Stomach (tissue), 9 donors: ENCODE measurements around the gene SLC35E1. TPM values are rescaled to one million over a fixed set of nuclear protein-coding genes. Genes with fewer than 3 reads are reported as not detected.
"Not testable (repeated sequence)": the region's sequence is repeated elsewhere in the genome, so short reads cannot be mapped to it uniquely, and the experiment has no call there.

Experiments used
- DNase-seq, 2 donors: peaks; one replicate each; pipeline versions ENCODE4 v3.0.0 to v3.0.0-alpha.2; 2013 to 2019
- H3K27ac ChIP-seq, 5 donors: fragments of 200-600 bp in 4 of 5; sonication (generic) in 4 of 5; one replicate each; pipeline ENCODE4 v1.5.1; 2013 to 2019; ENCODE audit warnings: mild to moderate bottlenecking in 1 of 5, moderate library complexity in 1 of 5
- H3K27me3 ChIP-seq, 3 donors: fragments of 200-600 bp; sonication (generic); one replicate each; pipeline ENCODE4 v1.5.1; 2017 to 2019; ENCODE audit warnings: mixed run types in 1 of 3
- H3K36me3 ChIP-seq, 4 donors: fragments of 200-600 bp; sonication (generic); 1 replicate in 3 of 4; 2 replicates in 1 of 4; pipeline ENCODE4 v1.5.1; 2016 to 2019
- H3K4me1 ChIP-seq, 4 donors: fragments of 200-600 bp; sonication (generic); one replicate each; pipeline ENCODE4 v1.5.1; 2016 to 2019
- H3K4me3 ChIP-seq, 4 donors: fragments of 200-600 bp; sonication (generic) in 3 of 4; one replicate each; pipeline ENCODE4 v1.5.1; 2016 to 2019; ENCODE audit warnings: mild to moderate bottlenecking in 1 of 4
- H3K9me3 ChIP-seq, 4 donors: fragments of 200-600 bp; sonication (generic); one replicate each; pipeline ENCODE4 v1.5.1; 2016 to 2019
- CTCF ChIP-seq, 7 experiments: fragments of 450-650 bp in 4 of 7; fragments of 200-600 bp in 3 of 7; sonication (generic) in 3 of 7; IDR thresholded peaks; one replicate each; pipeline ENCODE4 v1.5.1; 2016 to 2019; ENCODE audit warnings: antibody characterized with exemption in 7 of 7, control low read depth in 2 of 7, mild to moderate bottlenecking in 1 of 7
- EP300 ChIP-seq: sonication (generic); formaldehyde crosslinking; IDR thresholded peaks from one replicate; pipeline ENCODE4 v1.6.1; 2017; ENCODE audit warnings: antibody characterized with exemption
- POLR2A ChIP-seq, 4 donors: fragments of 450-650 bp; IDR thresholded peaks; one replicate each; pipeline ENCODE4 v1.6.1; 2016; ENCODE audit warnings: antibody characterized with exemption in 4 of 4, control low read depth in 2 of 4, mild to moderate bottlenecking in 1 of 4, moderate library complexity in 1 of 4
- POLR2AphosphoS5 ChIP-seq, 3 donors: sonication (generic); formaldehyde crosslinking; IDR thresholded peaks; one replicate each; pipeline ENCODE4 v1.6.1; 2016; ENCODE audit warnings: antibody characterized with exemption in 3 of 3
- WGBS, 5 donors: extraction: QIAGEN DNeasy Blood & Tissue Kit in 3 of 5; methylation state at CpG; one replicate each; pipeline versions ENCODE4 v1.1.5 to v1.1.7; 2013 to 2018; 5-methylcytosine and 5-hydroxymethylcytosine counted together
- intact Hi-C: fragments of 100-400 bp; cut with DNase I; formaldehyde crosslinking; loops from one replicate; pipeline ENCODE4 v1.15.1; 2023; ENCODE audit warnings: low total_unique reads
- polyA plus RNA-seq, 3 donors: library from polyadenylated mRNA; stranded (reverse); fragments of 200-250 nt; gene quantifications; one replicate each; pipeline ENCODE4 v1.2.3, GENCODE V29; 2013
- small RNA-seq, 4 donors: library from RNA; depleted of rRNA; stranded (forward); fragments of <200 nt; gene quantifications; one replicate each; pipeline ENCODE3, GENCODE V24; 2016
- total RNA-seq, 5 donors: library from RNA; depleted of rRNA; stranded (reverse); fragments of >200 nt; gene quantifications; one replicate each; pipeline versions ENCODE4 v1.1.0 to v1.2.3, GENCODE V29; 2014 to 2016
- donor health status: healthy with polysubstance abuse.
- donor health status: Bipolar disorder and iron deficiency.
- donor health status: healthy.

SLC35E1 gene
- total and polyA plus RNA-seq, 8 donors: 16.2 to 63.7 (median 27.7) TPM

GRCh38 chr19:16509141-16510061 lies 62.8 kb downstream of the SLC35E1 start:
- no peak for TF ChIP-seq EP300
- TF ChIP-seq POLR2AphosphoS5 (IDR thresholded peaks at IDR 0.05): no peak
- no peak for TF ChIP-seq POLR2A (IDR thresholded peaks at IDR 0.05)
- no peak for TF ChIP-seq CTCF (IDR thresholded peaks at IDR 0.05)
- Histone ChIP-seq H3K36me3 (peaks cover 32 to 95% (median 88%) of the 10 kb centered on the region in 4 donors), H3K4me3 (no peak overlapping the region), H3K27me3 (no peaks in the 10 kb centered on the region), H3K27ac (peak overlapping the region in 1 of 5 donors; percentile 41), H3K9me3 (no peaks in the 10 kb centered on the region), H3K4me1 (no peaks in the 10 kb centered on the region)
- intact Hi-C loops: no loop called here
- DNase-seq: peak in 1 of 2 donors; percentile 43
- 88 to 93% (median 90%) methylated on average over 28 of the region's 28 CpGs for WGBS, 5 donors

GRCh38 chr19:16508546-16508945 lies 63.7 kb downstream of the SLC35E1 start:
- 92 to 98% (median 96%) methylated on average over 5 of the region's 5 CpGs for WGBS, 5 donors
- H3K4me1 ChIP-seq: no peaks in the 10 kb centered on the region
- no peak overlapping the region for H3K4me3 ChIP-seq
- peaks cover 33 to 95% (median 88%) of the 10 kb centered on the region in 4 donors for H3K36me3 ChIP-seq
- intact Hi-C loops: no loop called here
- no peaks in the 10 kb centered on the region for H3K27me3 ChIP-seq
- H3K9me3 ChIP-seq: no peaks in the 10 kb centered on the region
- H3K27ac ChIP-seq: no peak overlapping the region
- TF ChIP-seq POLR2A (IDR thresholded peaks at IDR 0.05) (no peak), CTCF (IDR thresholded peaks at IDR 0.05) (no peak), EP300 (no peak), POLR2AphosphoS5 (IDR thresholded peaks at IDR 0.05) (no peak)
- no peak for DNase-seq

GRCh38 chr19:16506961-16507360 lies 65.3 kb downstream of the SLC35E1 start:
- intact Hi-C loops: no loop called here

GRCh38 chr19:16506161-16506560 lies 66.1 kb downstream of the SLC35E1 start:
- peaks cover 21 to 95% (median 86%) of the 10 kb centered on the region in 4 donors for H3K36me3 ChIP-seq
- 91 to 95% (median 92%) methylated on average over 10 to 11 of the region's 11 CpGs for WGBS, 5 donors
- H3K27me3 ChIP-seq, DNase-seq, H3K27ac ChIP-seq, H3K9me3 ChIP-seq, H3K4me3 ChIP-seq, intact Hi-C loops, H3K4me1 ChIP-seq: not testable (repeated sequence)

More at GRCh38 chr19:16506961-16507360, 65.3 kb downstream of the SLC35E1 start:
- Histone ChIP-seq H3K36me3 (peaks cover 21 to 95% (median 85%) of the 10 kb centered on the region in 4 donors), H3K27ac (no peak overlapping the region), H3K4me3 (no peak overlapping the region), H3K27me3 (no peaks in the 10 kb centered on the region), H3K4me1 (no peaks in the 10 kb centered on the region), H3K9me3 (no peaks in the 10 kb centered on the region)
- WGBS, 5 donors: 84 to 95% (median 91%) methylated on average over 6 of the region's 6 CpGs
- TF ChIP-seq POLR2AphosphoS5 (IDR thresholded peaks at IDR 0.05) (no peak), POLR2A (IDR thresholded peaks at IDR 0.05) (no peak)
- no peak for DNase-seq

GRCh38 chr19:16504271-16504670 lies 67.9 kb downstream of the SLC35E1 start:
- Histone ChIP-seq H3K36me3 (peaks cover 14 to 85% (median 75%) of the 10 kb centered on the region in 4 donors), H3K4me3 (no peak overlapping the region), H3K4me1 (peaks cover 0 to 6% (median 0%) of the 10 kb centered on the region in 4 donors), H3K27me3 (no peaks in the 10 kb centered on the region), H3K9me3 (no peaks in the 10 kb centered on the region), H3K27ac (no peak overlapping the region)
- 83 to 89% (median 87%) methylated on average over 3 of the region's 3 CpGs for WGBS, 5 donors
- no peak for DNase-seq
- TF ChIP-seq EP300: no peak
- no peak for TF ChIP-seq POLR2AphosphoS5 (IDR thresholded peaks at IDR 0.05)
- no peak for TF ChIP-seq POLR2A (IDR thresholded peaks at IDR 0.05)
- no peak for TF ChIP-seq CTCF (IDR thresholded peaks at IDR 0.05)
- intact Hi-C loops: no loop called here

Small RNA genes within 50 kb of the gene (small RNA-seq; reads per million reads assigned to genes)
- gene RN7SL146P: 0 to 0.15 (median 0) reads per million in 4 donors

Other genes with a start within 250 kb of the SLC35E1 start
- gene KLF2, start 247.6 kb downstream of the SLC35E1 start, total RNA-seq: 100 to 1,000 TPM in 1 of 5 donors, 10 to 100 TPM in 4; 31.0 to 107 (median 72.3) TPM
- gene KLF2, start 247.6 kb downstream of the SLC35E1 start, polyA plus RNA-seq: 10 to 100 TPM in 2 of 3 donors, 1 to 10 TPM in 1; 9.5 to 69.5 (median 16.7) TPM
- 10 to 100 TPM; 17.7 to 67.7 (median 26.1) TPM for gene EPS15L1, start 100.4 kb downstream of the SLC35E1 start, total RNA-seq
- gene EPS15L1, start 100.4 kb downstream of the SLC35E1 start, polyA plus RNA-seq: 10 to 100 TPM; 15.6 to 20.2 (median 16.2) TPM
- not detected for gene CALR3, start 76.2 kb downstream of the SLC35E1 start, total RNA-seq
- gene CALR3, start 76.2 kb downstream of the SLC35E1 start, polyA plus RNA-seq: not detected
- gene C19orf44, start 76.0 kb downstream of the SLC35E1 start, total RNA-seq: 10 to 100 TPM in 1 of 5 donors, 1 to 10 TPM in 3, not detected in 1; 2.6 to 40.3 (median 5.2) TPM
- 1 to 10 TPM; 2.4 to 3.9 (median 3.2) TPM for gene C19orf44, start 76.0 kb downstream of the SLC35E1 start, polyA plus RNA-seq
- 10 to 100 TPM in 2 of 5 donors, 1 to 10 TPM in 3; 3.5 to 64.7 (median 9.0) TPM for gene CHERP, start 30.0 kb downstream of the SLC35E1 start, total RNA-seq
- 10 to 100 TPM; 11.5 to 15.8 (median 11.6) TPM for gene CHERP, start 30.0 kb downstream of the SLC35E1 start, polyA plus RNA-seq
- 10 to 100 TPM in 2 of 5 donors, 1 to 10 TPM in 2, under 1 TPM in 1; 0.58 to 41.7 (median 6.2) TPM for gene MED26, start 55.8 kb upstream of the SLC35E1 start, total RNA-seq
- gene MED26, start 55.8 kb upstream of the SLC35E1 start, polyA plus RNA-seq: 1 to 10 TPM; 2.9 to 4.8 (median 3.8) TPM
- gene SMIM7, start 87.7 kb upstream of the SLC35E1 start, total RNA-seq: 100 to 1,000 TPM in 2 of 5 donors, 10 to 100 TPM in 3; 35.9 to 224 (median 93.4) TPM
- 100 to 1,000 TPM in 1 of 3 donors, 10 to 100 TPM in 2; 78.3 to 106 (median 83.0) TPM for gene SMIM7, start 87.7 kb upstream of the SLC35E1 start, polyA plus RNA-seq
- gene TMEM38A, start 88.7 kb upstream of the SLC35E1 start, total RNA-seq: 10 to 100 TPM in 2 of 5 donors, 1 to 10 TPM in 2, under 1 TPM in 1; 0.58 to 69.4 (median 8.9) TPM
- 10 to 100 TPM in 1 of 3 donors, 1 to 10 TPM in 2; 5.2 to 13.6 (median 6.3) TPM for gene TMEM38A, start 88.7 kb upstream of the SLC35E1 start, polyA plus RNA-seq
- 1 to 10 TPM in 2 of 5 donors, under 1 TPM in 3; 0.55 to 7.0 (median 0.87) TPM for gene NWD1, start 147.4 kb upstream of the SLC35E1 start, total RNA-seq
- gene NWD1, start 147.4 kb upstream of the SLC35E1 start, polyA plus RNA-seq: under 1 TPM; 0.44 to 0.76 (median 0.68) TPM